Measurements from ENCODE around the gene LIMK2.

The LIMK2 gene

GRCh38 chr22:31272522-31273446, 60.7 kb downstream of the LIMK2 start:
- DNase-seq (ENCODE audit: low read depth): no peak

GRCh38 chr22:31274017-31274416, 61.9 kb downstream of the LIMK2 start:
- DNase-seq (ENCODE audit: low read depth): no peak

- DNase-seq (ENCODE audit: low read depth): no peak
Observed at GRCh38 chr22:31275018-31275417, 62.9 kb downstream of the LIMK2 start.

GRCh38 chr22:31275576-31275975, 63.5 kb downstream of the LIMK2 start:
- no peak for DNase-seq (ENCODE audit: low read depth)

GRCh38 chr22:31276426-31277167, 64.5 kb downstream of the LIMK2 start:
- DNase-seq (ENCODE audit: low read depth): no peak

- DNase-seq (ENCODE audit: low read depth): no peak
Observed at GRCh38 chr22:31277741-31278140, 65.6 kb downstream of the LIMK2 start.

GRCh38 chr22:31278151-31278621, 66.1 kb downstream of the LIMK2 start:
- DNase-seq (ENCODE audit: low read depth): no peak

GRCh38 chr22:31278626-31279326, 66.7 kb downstream of the LIMK2 start:
- DNase-seq (ENCODE audit: low read depth): no peak

- no peak for DNase-seq (ENCODE audit: low read depth)
Observed at GRCh38 chr22:31279327-31279669, 67.2 kb downstream of the LIMK2 start.

GRCh38 chr22:31279821-31280505, 67.9 kb downstream of the LIMK2 start:
- no peak for DNase-seq (ENCODE audit: low read depth)

- DNase-seq (ENCODE audit: low read depth): no peak
Observed at GRCh38 chr22:31281733-31282132, 69.6 kb downstream of the LIMK2 start.

- DNase-seq (ENCODE audit: low read depth): no peak
Observed at GRCh38 chr22:31282748-31283468, 70.8 kb downstream of the LIMK2 start.

- DNase-seq (ENCODE audit: low read depth): no peak
Observed at GRCh38 chr22:31284281-31285155, 72.4 kb downstream of the LIMK2 start.

- DNase-seq (ENCODE audit: low read depth): no peak
Observed at GRCh38 chr22:31286360-31287255, 74.5 kb downstream of the LIMK2 start.

GRCh38 chr22:31287818-31288495, 75.9 kb downstream of the LIMK2 start:
- no peak for DNase-seq (ENCODE audit: low read depth)

- DNase-seq (ENCODE audit: low read depth): no peak
Observed at GRCh38 chr22:31288496-31289240, 76.6 kb downstream of the LIMK2 start.

- DNase-seq (ENCODE audit: low read depth): no peak
Observed at GRCh38 chr22:31289344-31289743, 77.2 kb downstream of the LIMK2 start.
